HEK293 (cell line): ENCODE measurements around the gene CACNA1G.
A peak's percentile ranks its signal among the peaks of the same experiment; 100 is the strongest.

Source experiments
- CTCF ChIA-PET: fragments of 350-600 bp; formaldehyde crosslinking; extraction: SDS; loops from one replicate; lab custom pipeline; 2021; ENCODE audit warnings: antibody characterized with exemption; lab: Yijun Ruan, JAX
- POLR2A ChIA-PET: fragments of 300-600 bp; formaldehyde crosslinking; extraction: SDS; loops from one replicate; lab custom pipeline; 2020; ENCODE audit warnings: antibody characterized with exemption, inconsistent platforms; lab: Yijun Ruan, JAX
- H3K27ac ChIP-seq: fragments of 200-500 bp; sonication (Bioruptor generic); 2 replicates; pipeline ENCODE4 v1.5.1; 2014; ENCODE audit warnings: low read depth, low read length, control low read depth, inconsistent platforms; ENCODE audit errors: extremely low read depth
- H3K36me3 ChIP-seq, 2 experiments: fragments of 200-500 bp in 1 of 2; sonication (Bioruptor generic) in 1 of 2; 1 replicate in 1 of 2; 2 replicates in 1 of 2; pipeline ENCODE4 v1.5.1; 2014 to 2017; ENCODE audit warnings: inconsistent platforms in 2 of 2, low read length in 2 of 2; ENCODE audit not compliant: control insufficient read depth in 2 of 2, insufficient read depth in 1 of 2
- H3K4me1 ChIP-seq: fragments of 200-500 bp; sonication (Bioruptor generic); 2 replicates; pipeline ENCODE4 v1.5.1; 2014; ENCODE audit warnings: mild to moderate bottlenecking, low read length, inconsistent platforms; ENCODE audit not compliant: control insufficient read depth, insufficient read depth
- H3K4me3 ChIP-seq: 2 replicates; pipeline ENCODE4 v1.5.1; 2011; ENCODE audit warnings: low read depth, mild to moderate bottlenecking, control low read depth, low read length, moderate library complexity
- H3K9me3 ChIP-seq: fragments of 200-500 bp; sonication (Bioruptor generic); 2 replicates; pipeline ENCODE4 v1.5.1; 2014; ENCODE audit warnings: low read depth, low read length, inconsistent platforms; ENCODE audit not compliant: control insufficient read depth, insufficient read depth
- FEZF1 ChIP-seq: fragments of 450-650 bp; formaldehyde crosslinking; IDR thresholded peaks from 2 replicates; pipeline ENCODE4 v1.5.1; 2016; ENCODE audit warnings: missing biosample characterization, missing genetic modification characterization
- GLIS1 ChIP-seq: fragments of 450-650 bp; formaldehyde crosslinking; IDR thresholded peaks from 2 replicates; pipeline ENCODE4 v1.5.1; 2016; ENCODE audit warnings: missing biosample characterization, missing genetic modification characterization
- GLIS2 ChIP-seq: fragments of 450-650 bp; formaldehyde crosslinking; IDR thresholded peaks from 2 replicates; pipeline ENCODE4 v1.5.1; 2016; ENCODE audit warnings: missing biosample characterization, missing genetic modification characterization
- OSR2 ChIP-seq: fragments of 450-650 bp; formaldehyde crosslinking; IDR thresholded peaks from 2 replicates; pipeline ENCODE4 v1.5.1; 2016; ENCODE audit warnings: missing biosample characterization, missing genetic modification characterization
- SP2 ChIP-seq: fragments of 450-650 bp; formaldehyde crosslinking; IDR thresholded peaks from 2 replicates; pipeline ENCODE4 v1.5.1; 2016; ENCODE audit warnings: missing biosample characterization, missing genetic modification characterization
- ZEB2 ChIP-seq: fragments of 450-650 bp; formaldehyde crosslinking; IDR thresholded peaks from 2 replicates; pipeline ENCODE4 v1.5.1; 2016; ENCODE audit warnings: missing biosample characterization, missing genetic modification characterization
- ZIC2 ChIP-seq: fragments of 450-650 bp; formaldehyde crosslinking; IDR thresholded peaks from 2 replicates; pipeline ENCODE4 v1.5.1; 2016; ENCODE audit warnings: missing biosample characterization, missing genetic modification characterization
- ZNF10 ChIP-seq: fragments of 450-650 bp; formaldehyde crosslinking; IDR thresholded peaks from 2 replicates; pipeline ENCODE4 v1.5.1; 2017; ENCODE audit warnings: missing biosample characterization, missing genetic modification characterization
- ZNF169 ChIP-seq: fragments of 450-650 bp; formaldehyde crosslinking; IDR thresholded peaks from 2 replicates; pipeline ENCODE4 v1.5.1; 2016; ENCODE audit warnings: missing biosample characterization, missing genetic modification characterization
- ZNF175 ChIP-seq: fragments of 450-650 bp; formaldehyde crosslinking; IDR thresholded peaks from 2 replicates; pipeline ENCODE4 v1.5.1; 2016; ENCODE audit warnings: missing biosample characterization, missing genetic modification characterization
- ZNF184 ChIP-seq: fragments of 450-650 bp; IDR thresholded peaks from 2 replicates; pipeline ENCODE4 v1.5.1; 2018; ENCODE audit warnings: missing biosample characterization, mild to moderate bottlenecking, missing genetic modification characterization
- ZNF24 ChIP-seq: fragments of 450-650 bp; formaldehyde crosslinking; IDR thresholded peaks from 2 replicates; pipeline ENCODE4 v1.5.1; 2016; ENCODE audit warnings: missing biosample characterization, missing genetic modification characterization
- ZNF292 ChIP-seq: fragments of 450-650 bp; formaldehyde crosslinking; IDR thresholded peaks from 2 replicates; pipeline ENCODE4 v1.5.1; 2016; ENCODE audit warnings: low read depth, missing biosample characterization, missing genetic modification characterization, borderline replicate concordance
- ZNF350 ChIP-seq: fragments of 450-650 bp; formaldehyde crosslinking; IDR thresholded peaks from 2 replicates; pipeline ENCODE4 v1.5.0; 2017; ENCODE audit warnings: missing biosample characterization, mild to moderate bottlenecking, missing genetic modification characterization
- ZNF354C ChIP-seq: fragments of 450-650 bp; formaldehyde crosslinking; IDR thresholded peaks from 2 replicates; pipeline ENCODE4 v1.5.1; 2016; ENCODE audit warnings: missing biosample characterization, missing genetic modification characterization, low read depth, borderline replicate concordance
- ZNF366 ChIP-seq: fragments of 450-650 bp; formaldehyde crosslinking; conservative IDR thresholded peaks from 2 replicates; pipeline ENCODE4 v1.5.1; 2016; ENCODE audit warnings: missing biosample characterization, missing genetic modification characterization
- ZNF416 ChIP-seq: fragments of 450-650 bp; formaldehyde crosslinking; IDR thresholded peaks from 2 replicates; pipeline ENCODE4 v1.5.1; 2016; ENCODE audit warnings: missing biosample characterization, missing genetic modification characterization
- ZNF501 ChIP-seq: fragments of 450-650 bp; formaldehyde crosslinking; IDR thresholded peaks from 2 replicates; pipeline ENCODE4 v1.5.1; 2016; ENCODE audit warnings: missing biosample characterization, missing genetic modification characterization
- ZNF560 ChIP-seq: fragments of 450-650 bp; formaldehyde crosslinking; IDR thresholded peaks from 2 replicates; pipeline ENCODE4 v1.5.1; 2017; ENCODE audit warnings: missing biosample characterization, missing genetic modification characterization, borderline replicate concordance
- ZNF600 ChIP-seq: fragments of 450-650 bp; formaldehyde crosslinking; IDR thresholded peaks from 2 replicates; pipeline ENCODE4 v1.5.1; 2016; ENCODE audit warnings: missing biosample characterization, missing genetic modification characterization
- ZNF777 ChIP-seq: fragments of 450-650 bp; formaldehyde crosslinking; IDR thresholded peaks from 2 replicates; pipeline ENCODE4 v1.5.1; 2017; ENCODE audit warnings: missing biosample characterization, missing genetic modification characterization, borderline replicate concordance
- ZSCAN23 ChIP-seq: fragments of 450-650 bp; formaldehyde crosslinking; IDR thresholded peaks from 2 replicates; pipeline ENCODE4 v1.5.1; 2016; ENCODE audit warnings: missing biosample characterization, missing genetic modification characterization
- TF ChIP-seq, protein P1 (sequence below): fragments of 450-650 bp; formaldehyde crosslinking; IDR thresholded peaks from 2 replicates; pipeline ENCODE4 v1.5.1; 2017; ENCODE audit warnings: missing biosample characterization, mild to moderate bottlenecking, missing genetic modification characterization, moderate library complexity
- TF ChIP-seq, protein P2 (sequence below): fragments of 450-650 bp; formaldehyde crosslinking; IDR thresholded peaks from 2 replicates; pipeline ENCODE4 v1.5.1; 2016; ENCODE audit warnings: missing biosample characterization, missing genetic modification characterization

The CACNA1G gene

DNA sequence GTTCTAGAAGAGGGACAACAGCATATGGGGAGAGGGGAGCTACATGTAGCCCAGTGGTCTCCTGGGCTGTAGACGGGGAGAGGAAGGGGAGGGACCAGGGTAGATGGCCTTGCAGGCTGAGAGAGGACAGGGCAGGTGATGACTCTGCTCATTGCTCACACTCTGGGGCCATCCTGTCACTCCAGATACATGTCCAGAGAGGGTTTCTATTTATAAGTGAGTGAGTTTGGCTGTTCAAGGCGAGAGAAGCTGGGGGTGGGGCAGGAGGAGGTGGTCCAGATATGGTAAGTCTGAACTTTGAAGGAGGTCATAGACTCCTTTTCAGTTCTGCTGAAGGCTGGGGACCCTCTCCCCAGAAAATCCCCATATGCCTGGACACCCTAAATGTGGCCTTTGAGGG is 22.2 kb downstream of the CACNA1G start:
- H3K36me3 ChIP-seq, result no peaks in the 10 kb centered on the region
- H3K4me3 ChIP-seq, result no peak overlapping the region
- TF ChIP-seq ZNF169 (tag by site-specific recombination), result no peak
- TF ChIP-seq ZNF350, result no peak
- no peaks in the 10 kb centered on the region for H3K9me3 ChIP-seq
- no peak overlapping the region for H3K27ac ChIP-seq
- POLR2A ChIA-PET, result interaction anchor here (1.0 kb wide), 1 partner anchor 35 kb away, joined by 3 read pairs; no protein-coding TSS in a partner anchor
- H3K4me1 ChIP-seq, result no peaks in the 10 kb centered on the region
- CTCF ChIA-PET, result interaction anchor here (0.6 to 1.4 kb wide), 5 partner anchors 8 to 81 kb away, joined by 3 to 4 read pairs (median 4); no protein-coding TSS in a partner anchor

DNA sequence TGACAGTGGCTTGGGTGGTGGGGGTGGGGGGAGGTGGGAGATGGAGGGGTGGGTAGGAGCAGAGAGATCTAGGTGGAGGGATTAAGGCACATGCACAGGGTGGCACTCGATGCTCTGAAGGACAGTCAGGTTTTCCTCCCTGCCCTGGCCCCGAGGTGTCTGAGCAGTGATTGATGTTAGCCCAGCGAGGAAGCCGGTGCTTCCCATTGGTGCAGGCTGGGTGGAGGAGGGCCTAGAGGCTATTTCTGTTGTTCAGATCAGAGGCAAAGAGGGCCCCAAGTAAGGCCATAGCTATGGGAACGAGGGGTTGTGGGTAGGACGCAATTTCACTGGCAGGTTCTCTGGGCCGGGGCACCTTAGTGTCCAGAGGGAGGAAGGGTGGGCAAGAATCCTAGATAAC is 23.1 kb downstream of the CACNA1G start:
- CTCF ChIA-PET, result interaction anchor here (0.6 to 1.4 kb wide), 3 partner anchors 10 to 258 kb away, joined by 3 to 4 read pairs (median 4); no protein-coding TSS in a partner anchor
- POLR2A ChIA-PET, result interaction anchor here (0.6 to 1.0 kb wide), 3 partner anchors 31 to 42 kb away, joined by 3 to 7 read pairs (median 3); no protein-coding TSS in a partner anchor
- no peaks in the 10 kb centered on the region for H3K9me3 ChIP-seq

DNA sequence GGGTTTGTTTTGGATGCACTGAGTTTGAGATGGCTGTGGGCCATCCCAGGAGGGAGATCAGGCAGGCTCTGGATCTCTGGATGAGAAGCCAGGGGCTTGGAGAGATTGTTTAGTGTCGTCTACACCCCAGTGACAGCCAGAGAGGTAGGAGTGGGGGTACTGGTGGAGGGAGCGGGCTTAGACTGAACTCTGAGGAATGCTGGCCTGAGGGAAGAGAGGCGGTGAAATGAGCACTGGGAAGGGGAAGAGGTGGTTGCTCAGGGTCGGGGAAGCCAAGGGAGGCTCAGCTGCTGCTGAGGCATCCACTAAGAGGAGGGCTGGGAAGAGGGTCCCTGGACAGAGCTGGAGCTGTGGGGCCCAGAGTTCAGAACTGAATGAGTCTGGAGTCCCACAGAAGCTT is 23.6 kb downstream of the CACNA1G start:
- Histone ChIP-seq H3K4me1 (0 out of 2 replicates have a peak, but pooled peaks cover 3% of the 10 kb centered on the region), H3K9me3 (no peaks in the 10 kb centered on the region), H3K4me3 (no peak overlapping the region), H3K36me3 (no peaks in the 10 kb centered on the region), H3K27ac (no peak overlapping the region)
- TF ChIP-seq ZNF600 (tag by site-specific recombination), result peak; percentile 18; the same call in 1 of the 2 replicates
- no peak for TF ChIP-seq ZNF777
- ChIA-PET POLR2A (interaction anchor here (1.1 kb wide), 1 partner anchor 8 kb away, joined by 3 read pairs; no protein-coding TSS in a partner anchor), CTCF (interaction anchor here (0.6 to 1.1 kb wide), 3 partner anchors 19 to 258 kb away, joined by 3 read pairs; no protein-coding TSS in a partner anchor)

More for the DNA sequence above, 23.1 kb downstream of the CACNA1G start:
- Histone ChIP-seq H3K36me3 (no peaks in the 10 kb centered on the region), H3K4me3 (no peak overlapping the region), H3K4me1 (0 out of 2 replicates have a peak, but pooled peaks cover 2% of the 10 kb centered on the region), H3K27ac (no peak overlapping the region)
- TF ChIP-seq ZNF184 (tag by site-specific recombination) (no peak), SP2 (tag by site-specific recombination) (peak; percentile 36; the same call in 1 of the 2 replicates)
- TF ChIP-seq, all 188 proteins: peak for 1

DNA sequence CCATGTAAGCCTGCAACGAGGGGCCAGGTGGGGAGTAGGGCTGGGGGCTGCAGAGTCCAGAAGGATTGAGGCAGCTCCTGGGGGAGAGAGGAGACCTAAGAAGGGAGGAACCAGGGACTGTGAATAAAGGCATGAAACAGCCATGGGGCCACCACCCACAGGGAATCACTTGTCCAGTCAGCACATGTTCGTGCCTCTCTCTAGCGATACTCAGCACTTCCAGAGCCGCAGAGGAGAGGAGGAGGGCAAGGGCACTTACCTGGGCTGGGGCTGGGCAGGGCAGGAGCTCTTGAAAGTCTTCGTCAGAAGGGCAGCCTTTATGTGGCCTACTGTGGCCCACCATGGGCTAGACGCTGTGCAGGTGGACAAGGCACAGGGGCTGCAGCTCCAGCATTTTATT is 24.2 kb downstream of the CACNA1G start:
- H3K36me3 ChIP-seq, result no peaks in the 10 kb centered on the region
- H3K4me3 ChIP-seq, result no peak overlapping the region
- no peak overlapping the region for H3K27ac ChIP-seq
- ChIA-PET POLR2A (interaction anchor here (1.1 kb wide), 1 partner anchor 9 kb away, joined by 3 read pairs; no protein-coding TSS in a partner anchor), CTCF (interaction anchor here (0.6 to 1.3 kb wide), 3 partner anchors 20 to 103 kb away, joined by 3 read pairs; no protein-coding TSS in a partner anchor)
- no peaks in the 10 kb centered on the region for H3K9me3 ChIP-seq
- H3K4me1 ChIP-seq, result 0 out of 2 replicates have a peak, but pooled peaks cover 3% of the 10 kb centered on the region
- TF ChIP-seq GLIS1 (tag by site-specific recombination), result peak; percentile 58; the same call in 1 of the 2 replicates
- TF ChIP-seq, protein P1, sequence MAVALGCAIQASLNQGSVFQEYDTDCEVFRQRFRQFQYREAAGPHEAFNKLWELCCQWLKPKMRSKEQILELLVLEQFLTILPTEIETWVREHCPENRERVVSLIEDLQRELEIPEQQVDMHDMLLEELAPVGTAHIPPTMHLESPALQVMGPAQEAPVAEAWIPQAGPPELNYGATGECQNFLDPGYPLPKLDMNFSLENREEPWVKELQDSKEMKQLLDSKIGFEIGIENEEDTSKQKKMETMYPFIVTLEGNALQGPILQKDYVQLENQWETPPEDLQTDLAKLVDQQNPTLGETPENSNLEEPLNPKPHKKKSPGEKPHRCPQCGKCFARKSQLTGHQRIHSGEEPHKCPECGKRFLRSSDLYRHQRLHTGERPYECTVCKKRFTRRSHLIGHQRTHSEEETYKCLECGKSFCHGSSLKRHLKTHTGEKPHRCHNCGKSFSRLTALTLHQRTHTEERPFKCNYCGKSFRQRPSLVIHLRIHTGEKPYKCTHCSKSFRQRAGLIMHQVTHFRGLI (tag by site-specific recombination), result no peak
- TF ChIP-seq GLIS2 (tag by site-specific recombination), result 0 out of 2 replicates have a peak, but pooled peaks have one; percentile 16
- TF ChIP-seq ZNF366 (tag by site-specific recombination), result no peak
- TF ChIP-seq ZNF175 (tag by site-specific recombination), result no peak
- TF ChIP-seq ZSCAN23 (tag by site-specific recombination), result no peak
- TF ChIP-seq ZNF560 (tag by site-specific recombination), result no peak
- no peak for TF ChIP-seq OSR2 (tag by site-specific recombination)
- TF ChIP-seq, protein P2, sequence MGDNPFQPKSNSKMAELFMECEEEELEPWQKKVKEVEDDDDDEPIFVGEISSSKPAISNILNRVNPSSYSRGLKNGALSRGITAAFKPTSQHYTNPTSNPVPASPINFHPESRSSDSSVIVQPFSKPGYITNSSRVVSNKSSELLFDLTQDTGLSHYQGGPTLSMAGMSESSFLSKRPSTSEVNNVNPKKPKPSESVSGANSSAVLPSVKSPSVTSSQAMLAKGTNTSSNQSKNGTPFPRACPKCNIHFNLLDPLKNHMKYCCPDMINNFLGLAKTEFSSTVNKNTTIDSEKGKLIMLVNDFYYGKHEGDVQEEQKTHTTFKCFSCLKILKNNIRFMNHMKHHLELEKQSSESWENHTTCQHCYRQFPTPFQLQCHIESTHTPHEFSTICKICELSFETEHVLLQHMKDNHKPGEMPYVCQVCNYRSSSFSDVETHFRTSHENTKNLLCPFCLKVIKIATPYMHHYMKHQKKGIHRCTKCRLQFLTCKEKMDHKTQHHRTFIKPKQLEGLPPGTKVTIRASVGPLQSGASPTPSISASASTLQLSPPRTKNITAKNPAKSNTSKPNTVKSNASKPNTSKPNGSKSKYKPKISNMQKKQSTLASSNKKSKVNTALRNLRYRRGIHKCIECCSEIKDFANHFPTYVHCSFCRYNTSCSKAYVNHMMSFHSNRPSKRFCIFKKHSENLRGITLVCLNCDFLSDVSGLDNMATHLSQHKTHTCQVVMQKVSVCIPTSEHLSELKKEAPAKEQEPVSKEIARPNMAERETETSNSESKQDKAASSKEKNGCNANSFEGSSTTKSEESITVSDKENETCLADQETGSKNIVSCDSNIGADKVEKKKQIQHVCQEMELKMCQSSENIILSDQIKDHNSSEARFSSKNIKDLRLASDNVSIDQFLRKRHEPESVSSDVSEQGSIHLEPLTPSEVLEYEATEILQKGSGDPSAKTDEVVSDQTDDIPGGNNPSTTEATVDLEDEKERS (tag by site-specific recombination), result no peak
- no peak for TF ChIP-seq ZNF24
- no peak for TF ChIP-seq ZNF416 (tag by site-specific recombination)
- TF ChIP-seq ZNF292 (tag by site-specific recombination), result no peak
- peak; percentile 55; the same call in 1 of the 2 replicates for TF ChIP-seq ZNF600 (tag by site-specific recombination)
- TF ChIP-seq ZIC2 (tag by site-specific recombination), result peak; percentile 43
- TF ChIP-seq ZNF354C (tag by site-specific recombination), result no peak
- TF ChIP-seq ZNF10, result no peak
- TF ChIP-seq ZNF501 (tag by site-specific recombination), result no peak
- TF ChIP-seq ZEB2 (tag by site-specific recombination), result no peak
- no peak for TF ChIP-seq FEZF1 (tag by site-specific recombination)
